ENCODE data around the gene CA10.

The CA10 gene

GRCh38 chr17:51627779-51628178, 530.7 kb downstream of the CA10 start (continued):
- no peak for TF ChIP-seq CSRNP3 (CRISPR knock-in tag; IDR thresholded peaks at IDR 0.05)

DNA sequence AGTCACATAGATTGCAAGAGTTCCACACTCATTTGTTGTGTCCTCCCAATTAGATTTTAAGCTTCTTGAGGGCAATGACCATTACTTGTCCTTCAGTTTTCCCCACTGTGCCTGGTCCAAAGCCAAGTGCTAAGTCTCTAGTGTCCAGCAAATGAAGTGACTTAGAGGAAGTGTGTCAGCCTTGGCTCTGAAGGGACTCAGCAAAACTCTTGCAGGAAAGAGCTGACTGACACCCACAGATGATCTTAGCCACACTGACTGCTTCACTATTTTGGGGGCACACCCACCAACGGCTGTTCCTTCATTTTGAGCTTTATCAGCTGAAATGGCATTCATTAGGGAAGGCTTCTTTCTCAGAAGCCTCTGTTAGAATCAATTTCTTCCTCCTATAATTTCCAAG, 540.0 kb downstream of the CA10 start:
- ATAC-seq: no peak
- TF ChIP-seq ISL1 (CRISPR knock-in tag; IDR thresholded peaks at IDR 0.05): no peak
- TF ChIP-seq GLIS3 (CRISPR knock-in tag; IDR thresholded peaks at IDR 0.05): no peak
- TF ChIP-seq ZNF8 (CRISPR knock-in tag; IDR thresholded peaks at IDR 0.05): no peak
- no peak for TF ChIP-seq ARNTL (CRISPR knock-in tag; IDR thresholded peaks at IDR 0.05; ENCODE audit: borderline replicate concordance, low read depth)
- no peak for TF ChIP-seq OSR1 (CRISPR knock-in tag; IDR thresholded peaks at IDR 0.05)
- no peak for TF ChIP-seq TSHZ2 (CRISPR knock-in tag; IDR thresholded peaks at IDR 0.05)
- no peak for TF ChIP-seq POU6F1 (CRISPR knock-in tag; IDR thresholded peaks at IDR 0.05; ENCODE audit: borderline replicate concordance, low read depth)
- TF ChIP-seq ZNF565 (CRISPR knock-in tag; conservative IDR thresholded peaks at IDR 0.05; ENCODE audit: low read depth): no peak
- TF ChIP-seq RARB (CRISPR knock-in tag; IDR thresholded peaks at IDR 0.05): no peak
- TF ChIP-seq, protein P1, sequence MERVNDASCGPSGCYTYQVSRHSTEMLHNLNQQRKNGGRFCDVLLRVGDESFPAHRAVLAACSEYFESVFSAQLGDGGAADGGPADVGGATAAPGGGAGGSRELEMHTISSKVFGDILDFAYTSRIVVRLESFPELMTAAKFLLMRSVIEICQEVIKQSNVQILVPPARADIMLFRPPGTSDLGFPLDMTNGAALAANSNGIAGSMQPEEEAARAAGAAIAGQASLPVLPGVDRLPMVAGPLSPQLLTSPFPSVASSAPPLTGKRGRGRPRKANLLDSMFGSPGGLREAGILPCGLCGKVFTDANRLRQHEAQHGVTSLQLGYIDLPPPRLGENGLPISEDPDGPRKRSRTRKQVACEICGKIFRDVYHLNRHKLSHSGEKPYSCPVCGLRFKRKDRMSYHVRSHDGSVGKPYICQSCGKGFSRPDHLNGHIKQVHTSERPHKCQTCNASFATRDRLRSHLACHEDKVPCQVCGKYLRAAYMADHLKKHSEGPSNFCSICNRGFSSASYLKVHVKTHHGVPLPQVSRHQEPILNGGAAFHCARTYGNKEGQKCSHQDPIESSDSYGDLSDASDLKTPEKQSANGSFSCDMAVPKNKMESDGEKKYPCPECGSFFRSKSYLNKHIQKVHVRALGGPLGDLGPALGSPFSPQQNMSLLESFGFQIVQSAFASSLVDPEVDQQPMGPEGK (CRISPR knock-in tag; IDR thresholded peaks at IDR 0.05; ENCODE audit: borderline replicate concordance): no peak
- no peak for TF ChIP-seq TOX (CRISPR knock-in tag; IDR thresholded peaks at IDR 0.05; ENCODE audit: borderline replicate concordance)
- no peak for TF ChIP-seq ZFP3 (CRISPR knock-in tag; IDR thresholded peaks at IDR 0.05)
- no peak for TF ChIP-seq ZNF70 (CRISPR knock-in tag; IDR thresholded peaks at IDR 0.05)
- no peak for TF ChIP-seq PPARA (CRISPR knock-in tag; IDR thresholded peaks at IDR 0.05; ENCODE audit: borderline replicate concordance)

DNA sequence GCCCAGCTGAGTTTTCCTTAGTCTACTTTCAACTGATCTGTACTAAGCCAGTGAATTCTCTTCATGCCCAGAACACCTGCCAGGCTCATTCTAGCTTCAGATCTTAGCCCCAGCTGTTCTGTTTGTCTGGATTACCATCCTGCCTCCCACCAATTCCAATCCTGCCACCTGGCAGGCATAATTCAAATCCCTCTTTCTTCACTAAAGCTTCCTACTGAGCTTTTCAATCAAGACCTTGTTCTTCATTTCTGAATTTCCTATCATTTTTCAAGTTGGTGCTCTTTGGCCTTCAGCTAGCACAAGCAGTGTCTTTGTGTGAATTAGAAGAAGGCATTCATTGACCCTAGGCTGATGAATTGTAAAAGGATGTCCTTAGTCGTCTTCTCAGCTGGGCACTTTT, 540.5 kb downstream of the CA10 start:
- ATAC-seq: no peak
- no peak for TF ChIP-seq TCF4 (CRISPR knock-in tag; IDR thresholded peaks at IDR 0.05; ENCODE audit: borderline replicate concordance)
- no peak for TF ChIP-seq ZNF565 (CRISPR knock-in tag; conservative IDR thresholded peaks at IDR 0.05; ENCODE audit: low read depth)
- TF ChIP-seq PPARA (CRISPR knock-in tag; IDR thresholded peaks at IDR 0.05; ENCODE audit: borderline replicate concordance): no peak
- TF ChIP-seq RARB (CRISPR knock-in tag; IDR thresholded peaks at IDR 0.05): no peak
- TF ChIP-seq, protein P1 (CRISPR knock-in tag; IDR thresholded peaks at IDR 0.05; ENCODE audit: borderline replicate concordance): no peak
- no peak for TF ChIP-seq OSR1 (CRISPR knock-in tag; IDR thresholded peaks at IDR 0.05)
- no peak for TF ChIP-seq ESRRG (CRISPR knock-in tag; IDR thresholded peaks at IDR 0.05)
- no peak for TF ChIP-seq ZFP3 (CRISPR knock-in tag; IDR thresholded peaks at IDR 0.05)

DNA sequence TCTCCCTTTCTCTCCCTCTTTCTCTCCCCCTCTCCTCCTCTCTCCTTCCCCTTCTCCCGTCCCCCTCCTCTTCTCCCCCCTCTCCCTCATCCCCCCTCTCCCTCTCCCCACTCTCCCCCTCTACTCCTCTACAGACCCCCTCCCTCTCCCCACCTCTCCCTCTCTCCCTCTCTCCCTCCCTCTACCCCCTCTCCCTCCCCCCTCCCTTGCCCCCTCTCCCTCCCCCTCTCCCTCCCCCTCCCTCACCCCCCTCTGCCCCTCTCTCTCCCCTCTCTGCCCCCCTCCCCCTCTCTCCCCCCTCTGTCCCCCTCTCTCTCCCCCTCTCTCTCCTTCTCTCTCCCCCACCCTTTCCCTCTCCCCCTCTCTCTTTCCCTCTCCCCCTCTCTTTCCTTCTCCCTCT, 545.3 kb downstream of the CA10 start:
- no peak for ATAC-seq
- TF ChIP-seq ZNF8 (CRISPR knock-in tag; IDR thresholded peaks at IDR 0.05) (no peak), RARB (CRISPR knock-in tag; IDR thresholded peaks at IDR 0.05) (no peak), ISL1 (CRISPR knock-in tag; IDR thresholded peaks at IDR 0.05) (no peak), GLIS3 (CRISPR knock-in tag; IDR thresholded peaks at IDR 0.05) (no peak), ZC3H10 (CRISPR knock-in tag; IDR thresholded peaks at IDR 0.05) (no peak), ESRRG (CRISPR knock-in tag; IDR thresholded peaks at IDR 0.05) (no peak), TSHZ2 (CRISPR knock-in tag; IDR thresholded peaks at IDR 0.05) (no peak), ZFP30 (CRISPR knock-in tag; IDR thresholded peaks at IDR 0.05) (no peak), PPARA (CRISPR knock-in tag; IDR thresholded peaks at IDR 0.05; ENCODE audit: borderline replicate concordance) (no peak), ARNTL (CRISPR knock-in tag; IDR thresholded peaks at IDR 0.05; ENCODE audit: borderline replicate concordance, low read depth) (no peak)
- TF ChIP-seq, protein P1 (CRISPR knock-in tag; IDR thresholded peaks at IDR 0.05; ENCODE audit: borderline replicate concordance): no peak
